GM21825 (cell line): ENCODE data around the gene CEBPZOS.

Source experiments
- ATAC-seq: cut with Tn5 transposase; IDR thresholded peaks from one replicate; pipeline ENCODE4 v1.9.1; 2021; ENCODE audit warnings: mild to moderate bottlenecking, moderate library complexity; ENCODE audit not compliant: unreplicated experiment

The CEBPZOS gene

GRCh38 chr2:37196320-37197195 lies at the start of gene CEBPZOS:
TSS of gene CEBPZOS (plus strand) at chr2:37196496. CDS start at chr2:37199705, 3,209 bp downstream.
- ATAC-seq: peak; percentile 67

- no peak for ATAC-seq
Observed at GRCh38 chr2:37148325-37148724, 48.0 kb upstream of the CEBPZOS start.

GRCh38 chr2:37149626-37150322 lies 46.5 kb upstream of the CEBPZOS start:
- ATAC-seq: no peak

- no peak for ATAC-seq
Observed at GRCh38 chr2:37153224-37153623, 43.1 kb upstream of the CEBPZOS start.

- ATAC-seq: no peak
Observed at GRCh38 chr2:37154785-37155184, 41.5 kb upstream of the CEBPZOS start.

- peak; percentile 18 for ATAC-seq
Observed at GRCh38 chr2:37156071-37156856, 40.0 kb upstream of the CEBPZOS start.

DNA sequence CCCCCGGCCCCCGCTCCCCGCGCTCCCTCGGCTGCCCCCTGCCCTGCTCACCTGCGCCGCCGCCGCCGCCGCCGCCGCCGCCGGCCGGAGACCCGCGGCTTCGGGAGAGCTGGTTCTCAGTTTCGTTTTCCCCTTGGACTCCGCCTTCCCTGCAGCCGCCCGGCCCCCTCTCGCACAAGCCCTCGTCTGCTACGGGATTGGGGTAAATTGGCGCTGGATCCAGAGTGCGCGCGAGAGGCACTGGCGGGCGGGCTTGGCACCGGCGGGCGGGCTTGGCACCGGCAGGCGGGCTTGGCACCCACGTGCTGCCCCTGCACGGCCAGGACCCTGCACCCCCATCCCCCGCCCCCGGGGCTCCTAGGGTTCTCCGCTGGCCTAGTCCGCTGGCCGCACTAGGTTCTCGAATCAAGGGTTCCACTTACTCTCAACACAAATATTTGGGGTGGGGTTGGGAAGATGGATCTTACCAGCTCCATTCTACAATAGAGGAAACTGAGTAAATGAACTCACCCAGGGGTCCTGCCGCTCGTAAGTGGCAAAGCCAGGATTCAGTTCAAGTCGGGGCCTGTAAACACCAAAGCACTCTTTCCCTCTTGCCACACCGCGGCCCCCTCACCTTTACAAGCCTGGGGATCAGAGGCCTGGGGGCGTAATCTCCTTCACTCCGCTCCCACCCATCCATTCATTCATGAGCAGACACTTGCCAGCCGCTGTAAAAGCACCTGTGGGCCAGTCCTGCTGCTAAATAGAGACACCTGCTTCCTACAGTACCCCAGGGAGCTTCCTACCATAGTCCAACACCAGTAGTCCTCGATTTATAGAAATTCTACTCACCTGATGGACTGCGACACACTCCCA lies 39.2 kb upstream of the CEBPZOS start, which contains the start of gene EIF2AK2:
Gene EIF2AK2, minus strand, starts transcription at position 124 of the 858 bp plus-strand sequence. CDS start 9,174 bp downstream, outside the sequence.
- ATAC-seq: peak; percentile 85

DNA sequence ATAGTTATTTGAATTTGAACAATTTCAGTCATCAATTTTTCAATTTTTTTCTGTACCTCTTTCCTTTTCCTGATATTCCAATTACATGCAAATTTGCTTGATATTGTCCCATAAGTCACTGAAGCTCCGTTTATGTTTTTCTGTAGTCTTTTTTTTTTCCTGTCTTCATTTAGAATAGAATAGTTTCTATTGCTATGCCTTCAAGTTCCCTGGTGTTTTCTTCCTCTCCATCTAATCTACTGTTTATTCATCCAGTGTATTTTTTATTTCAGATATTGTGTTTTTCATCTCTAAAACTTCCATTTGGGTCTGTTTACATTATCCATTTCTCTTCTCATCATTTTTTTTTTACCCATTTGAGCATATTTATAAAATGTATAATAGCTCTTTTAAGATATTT lies 31.5 kb upstream of the CEBPZOS start:
- ATAC-seq: no peak

DNA sequence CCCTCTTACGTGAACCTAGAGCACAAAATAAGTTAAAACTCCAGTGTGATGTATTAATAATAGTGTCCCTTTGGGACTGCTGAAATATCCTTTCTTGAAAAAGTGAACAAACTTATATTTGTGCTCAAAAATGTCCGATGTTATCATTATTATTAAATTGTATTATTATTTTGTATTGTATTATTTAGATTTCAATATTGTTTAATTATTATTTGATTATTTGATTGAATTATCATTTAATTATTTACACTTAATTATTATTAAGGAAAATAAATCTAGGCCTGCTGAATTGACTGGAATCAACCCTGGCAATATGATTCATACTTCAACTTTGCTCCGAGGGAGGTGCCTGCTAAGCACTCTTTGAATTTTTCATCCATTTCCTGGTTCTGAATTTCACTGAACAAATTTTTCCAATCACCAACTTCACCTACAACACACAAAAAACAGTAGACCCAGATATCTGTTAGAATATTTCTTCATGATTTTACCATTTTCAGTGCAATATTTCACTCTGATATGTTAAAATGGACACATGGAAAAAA lies 28.6 kb upstream of the CEBPZOS start:
- no peak for ATAC-seq

DNA sequence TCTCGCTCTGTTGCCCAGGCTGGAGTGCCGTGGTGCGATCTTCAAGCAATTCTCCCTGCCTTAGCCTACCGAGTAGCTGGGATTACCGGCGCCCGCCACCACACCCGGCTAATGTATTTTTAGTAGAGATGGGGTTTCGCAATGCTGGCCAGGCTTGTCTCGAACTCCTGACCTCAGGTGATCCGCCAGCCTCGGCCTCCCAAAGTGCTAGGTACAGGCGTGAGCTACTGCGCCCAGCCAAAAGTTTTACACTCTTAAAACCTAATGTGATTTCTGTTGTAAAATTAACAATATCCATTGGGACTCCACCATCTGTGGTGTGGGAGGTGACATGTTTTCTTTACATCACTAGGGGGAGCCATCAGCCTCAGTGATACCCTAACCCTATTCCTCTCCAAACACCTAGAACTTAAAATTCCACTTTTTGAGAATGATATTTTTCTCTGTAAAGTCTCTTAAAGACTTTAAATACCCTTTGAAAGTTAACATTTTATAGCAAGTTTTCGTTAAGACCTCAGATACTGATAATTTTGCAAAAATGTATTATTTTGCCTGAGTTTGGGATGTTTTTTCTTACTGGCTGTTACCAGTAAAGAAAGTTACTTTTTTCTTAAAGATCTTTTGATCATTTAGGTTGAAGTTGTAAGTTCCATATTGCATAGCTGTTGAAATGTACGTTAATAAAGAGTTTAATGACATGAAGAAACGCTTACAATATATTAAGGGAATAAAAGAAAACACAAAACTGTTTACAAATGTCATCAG lies 27.9 kb upstream of the CEBPZOS start:
- ATAC-seq: no peak

DNA sequence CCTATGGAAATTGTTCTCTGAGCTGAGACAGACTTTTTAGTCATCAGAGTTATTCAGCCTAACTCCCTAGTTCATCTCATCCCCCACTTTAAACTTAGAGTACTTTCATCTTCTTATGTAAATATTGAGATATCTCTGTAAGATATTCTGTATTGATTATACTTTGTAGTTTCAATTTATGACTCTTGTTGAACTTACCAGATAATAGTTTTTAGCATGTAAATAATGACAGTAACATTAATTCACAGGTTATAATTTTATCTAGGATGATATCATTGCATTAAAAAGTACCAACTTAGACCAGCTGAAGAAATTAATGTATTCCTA lies 24.7 kb upstream of the CEBPZOS start:
- ATAC-seq: no peak

DNA sequence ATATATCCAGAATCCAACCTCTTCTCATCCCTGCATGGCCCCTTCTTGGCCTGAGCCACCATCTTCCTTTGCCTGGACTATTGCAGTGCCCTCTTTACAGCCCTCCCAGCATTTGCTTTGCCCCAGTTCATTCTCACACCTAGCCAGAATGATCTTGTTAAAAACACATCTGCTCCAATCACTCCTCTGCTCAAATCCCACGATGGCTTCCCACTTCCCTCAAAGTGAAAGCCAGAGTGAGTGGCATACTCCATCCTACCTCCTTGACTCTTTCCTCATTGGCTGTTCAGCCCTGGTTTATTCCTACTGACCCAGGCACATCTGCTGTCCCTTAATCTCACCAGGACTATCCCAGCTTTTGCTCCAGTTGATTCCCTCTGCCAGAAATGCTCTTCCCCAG lies 22.6 kb upstream of the CEBPZOS start:
- ATAC-seq: no peak

- no peak for ATAC-seq
Observed at GRCh38 chr2:37180006-37180639, 16.2 kb upstream of the CEBPZOS start.

GRCh38 chr2:37180640-37181039 lies 15.7 kb upstream of the CEBPZOS start:
- no peak for ATAC-seq

DNA sequence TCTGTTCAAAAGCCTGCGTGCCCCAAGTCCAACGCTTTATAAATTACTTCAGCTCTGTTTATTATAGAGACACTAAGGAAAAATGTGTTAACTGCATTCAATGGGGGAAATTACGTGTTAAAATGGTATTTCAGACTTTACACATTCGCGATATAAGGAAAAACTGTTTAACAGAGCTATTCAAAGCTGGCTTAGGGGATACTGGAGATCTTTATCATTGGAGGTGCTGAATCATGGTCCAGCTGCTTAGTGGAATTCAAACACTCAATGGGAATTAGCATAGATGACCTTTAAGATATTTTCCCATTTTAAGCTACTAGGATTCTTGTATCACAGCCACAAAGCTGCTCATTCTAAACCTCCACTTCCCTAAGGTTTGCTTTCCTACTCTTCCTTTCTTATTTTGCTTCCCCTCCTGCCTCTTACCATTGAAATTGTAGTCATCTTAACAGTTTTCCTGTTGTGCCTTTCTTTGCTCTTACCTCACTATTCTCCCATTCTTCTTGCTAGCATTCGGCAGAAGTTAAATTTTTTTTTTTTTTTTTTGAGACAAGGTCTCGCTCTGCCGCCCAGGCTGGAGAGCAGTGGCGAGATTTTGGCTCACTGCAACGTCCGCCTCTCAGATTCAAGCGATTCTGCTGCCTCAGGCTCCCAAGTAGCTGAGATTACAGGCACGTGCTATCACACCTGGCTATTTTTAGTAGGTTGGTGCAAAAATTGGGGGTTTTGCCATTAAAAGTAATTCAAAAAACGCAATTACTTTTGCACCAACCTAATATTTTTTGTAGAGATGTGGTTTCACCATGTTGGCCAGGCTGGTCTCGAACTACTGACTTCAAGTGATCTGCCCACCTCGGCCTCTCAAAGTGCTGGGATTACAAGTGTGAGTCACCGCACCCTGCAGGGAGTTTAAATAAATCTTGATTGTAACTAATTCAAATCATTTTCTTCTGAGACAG lies 14.3 kb upstream of the CEBPZOS start:
- ATAC-seq: no peak

GRCh38 chr2:37188570-37188969 lies 7.7 kb upstream of the CEBPZOS start, which contains the start of gene SULT6B1:
TSS of gene SULT6B1 (minus strand) at chr2:37188670. CDS start at chr2:37188640, 30 bp downstream.
- ATAC-seq: no peak

DNA sequence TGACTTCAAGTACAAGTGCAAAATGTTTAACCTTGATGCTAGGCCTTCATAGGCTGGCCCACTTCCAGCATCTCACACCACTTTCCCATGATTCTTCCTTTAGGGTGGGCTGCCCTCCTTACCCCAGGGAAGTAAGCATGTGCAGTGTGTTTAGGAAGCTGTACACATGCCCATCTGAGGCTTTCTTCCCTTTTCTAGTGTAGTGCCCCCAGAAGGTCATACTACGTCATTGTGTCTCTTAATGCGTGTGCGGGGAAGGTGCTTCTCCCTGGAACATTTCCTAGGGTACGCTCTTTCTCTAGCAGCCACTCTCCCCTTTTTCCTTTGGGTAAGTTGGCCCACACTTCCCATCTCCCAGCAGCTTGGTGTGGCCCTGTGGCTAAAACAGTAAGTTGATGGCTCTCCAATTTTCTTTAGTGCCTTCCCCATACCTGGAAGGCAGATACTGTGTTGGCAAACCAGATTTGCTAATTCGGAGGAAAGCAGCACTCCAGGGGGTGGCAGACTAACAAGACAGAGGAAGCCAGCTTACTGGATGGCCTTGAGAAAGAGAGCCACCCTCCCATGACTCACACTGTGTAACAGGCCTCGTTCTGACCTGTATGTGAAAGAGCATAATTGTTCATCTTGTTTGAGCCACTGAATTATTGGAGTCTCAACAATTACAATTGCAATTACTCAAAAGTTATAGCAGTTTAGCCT lies 6.7 kb upstream of the CEBPZOS start:
- ATAC-seq: no peak
